B cell (primary cell): ENCODE results near the gene GRIN2D.

ENCODE experiments used
- EZH2 ChIP-seq: IDR thresholded peaks from 2 replicates; pipeline ENCODE4 v1.6.1; 2012; ENCODE audit warnings: borderline replicate concordance, low read depth, mild to moderate bottlenecking, moderate library complexity, low read length; ENCODE audit not compliant: insufficient read depth, poor library complexity, severe bottlenecking
- TF ChIP-seq, protein P1 (sequence below): fragments of 200-600 bp; IDR thresholded peaks from one replicate; pipeline ENCODE4 v1.8.0; 2022; ENCODE audit warnings: antibody characterized with exemption, mild to moderate bottlenecking

DNA sequence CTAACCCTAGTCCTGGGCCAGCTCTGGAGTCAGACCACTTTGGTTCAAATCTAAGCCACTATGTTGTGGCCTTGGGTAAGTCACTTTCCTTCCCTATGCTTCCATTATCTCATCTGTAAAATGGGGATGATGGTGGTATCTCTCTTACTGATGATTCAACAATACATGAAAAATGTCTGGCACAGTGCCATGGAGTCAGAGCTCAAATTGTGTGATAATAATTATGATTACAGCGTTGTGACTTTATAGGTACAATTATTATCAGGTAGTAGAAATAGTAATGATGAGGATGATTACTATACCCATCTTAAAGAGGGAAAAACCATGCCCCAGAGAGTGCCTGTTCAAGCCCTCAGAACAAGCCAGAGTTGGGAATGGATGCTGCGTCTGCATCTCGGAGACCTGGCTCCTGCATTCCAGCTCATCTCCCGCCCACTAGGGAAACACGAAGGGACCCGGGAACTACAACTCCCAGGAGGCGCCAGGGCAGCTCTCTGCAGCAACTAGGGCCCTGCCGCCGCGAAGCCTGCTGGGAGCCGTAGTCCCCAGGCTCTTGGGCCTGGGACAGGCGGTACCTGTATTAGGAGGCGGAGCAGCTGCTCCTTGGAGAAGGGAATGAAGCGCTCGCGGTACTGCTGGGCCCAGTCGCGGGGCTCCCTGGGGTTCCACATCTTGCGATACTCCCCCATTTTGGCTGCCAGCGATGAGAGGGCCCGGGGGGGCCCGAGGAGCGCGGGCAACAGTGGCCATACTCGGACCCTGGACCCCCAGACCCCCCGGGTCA is 30.6 kb upstream of the GRIN2D start:
- TF ChIP-seq, protein P1, sequence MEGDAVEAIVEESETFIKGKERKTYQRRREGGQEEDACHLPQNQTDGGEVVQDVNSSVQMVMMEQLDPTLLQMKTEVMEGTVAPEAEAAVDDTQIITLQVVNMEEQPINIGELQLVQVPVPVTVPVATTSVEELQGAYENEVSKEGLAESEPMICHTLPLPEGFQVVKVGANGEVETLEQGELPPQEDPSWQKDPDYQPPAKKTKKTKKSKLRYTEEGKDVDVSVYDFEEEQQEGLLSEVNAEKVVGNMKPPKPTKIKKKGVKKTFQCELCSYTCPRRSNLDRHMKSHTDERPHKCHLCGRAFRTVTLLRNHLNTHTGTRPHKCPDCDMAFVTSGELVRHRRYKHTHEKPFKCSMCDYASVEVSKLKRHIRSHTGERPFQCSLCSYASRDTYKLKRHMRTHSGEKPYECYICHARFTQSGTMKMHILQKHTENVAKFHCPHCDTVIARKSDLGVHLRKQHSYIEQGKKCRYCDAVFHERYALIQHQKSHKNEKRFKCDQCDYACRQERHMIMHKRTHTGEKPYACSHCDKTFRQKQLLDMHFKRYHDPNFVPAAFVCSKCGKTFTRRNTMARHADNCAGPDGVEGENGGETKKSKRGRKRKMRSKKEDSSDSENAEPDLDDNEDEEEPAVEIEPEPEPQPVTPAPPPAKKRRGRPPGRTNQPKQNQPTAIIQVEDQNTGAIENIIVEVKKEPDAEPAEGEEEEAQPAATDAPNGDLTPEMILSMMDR, result no peak
- TF ChIP-seq EZH2, result no peak
